ENCODE data around the gene SLC38A5. TPM values are rescaled to one million over a fixed set of nuclear protein-coding genes. Genes with fewer than 3 reads are reported as not detected.

The SLC38A5 gene
- total and polyA plus RNA-seq, 2 of the 13 experiments (the other 11 are each of a cell fraction or from before 2014, with no cell fraction given) = 46.1 to 73.4 TPM

DNA sequence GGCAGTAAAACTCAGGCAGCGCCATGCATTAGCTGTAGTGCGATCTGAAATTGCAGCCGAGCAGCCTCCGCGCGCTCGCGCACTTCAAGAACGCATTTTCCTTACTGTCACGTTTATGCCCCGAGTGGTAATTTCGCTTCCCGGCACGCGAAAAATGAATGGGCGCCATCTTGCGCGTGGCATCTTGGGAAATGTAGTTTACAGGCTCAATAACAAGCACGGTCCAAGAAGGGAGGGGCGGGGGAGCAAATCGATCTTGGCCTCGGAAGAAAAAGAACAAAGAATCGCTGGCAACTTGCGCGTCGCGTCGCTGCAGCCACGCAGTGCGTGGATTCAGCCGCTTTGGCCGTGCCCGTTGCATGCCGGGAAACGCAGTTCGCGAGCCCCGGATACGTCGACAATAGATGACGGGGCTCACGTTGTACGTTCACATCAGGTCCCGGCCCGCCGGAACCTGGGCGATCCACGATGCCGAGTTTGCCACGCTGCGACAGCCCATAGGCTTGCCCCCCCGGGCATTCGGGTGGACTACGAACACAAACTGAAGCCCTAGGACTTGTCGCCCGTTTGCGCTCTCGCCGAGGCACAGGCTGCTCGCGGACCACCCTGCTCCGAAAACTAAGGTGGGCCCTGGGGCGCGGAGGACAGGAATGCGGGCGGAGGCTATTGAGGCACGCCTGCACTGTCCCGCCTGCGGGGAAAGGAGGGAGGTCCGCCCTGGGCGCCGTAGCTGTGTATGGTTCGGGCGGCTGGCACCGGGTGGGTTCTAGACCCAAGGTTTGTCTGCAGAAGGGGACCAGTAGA, 5.9 kb upstream of the SLC38A5 start, which contains the start of gene FTSJ1 (continued):
- no peak for TF ChIP-seq ZNF616 (CRISPR knock-in tag; IDR thresholded peaks at IDR 0.05; ENCODE audit: low read depth)
- TF ChIP-seq SIN3A (IDR thresholded peaks at IDR 0.05; ENCODE audit: borderline replicate concordance, low read depth, low read length) = 0 out of 2 replicates have a peak, but pooled peaks have one; percentile 75
- TF ChIP-seq KDM5B (CRISPR knock-in tag; IDR thresholded peaks at IDR 0.05; ENCODE audit: borderline replicate concordance) = peak; percentile 88; the same call in 1 of the 2 replicates
- TF ChIP-seq CENPT (CRISPR knock-in tag; IDR thresholded peaks at IDR 0.05; ENCODE audit: low read depth) = 0 out of 2 replicates have a peak, but pooled peaks have one; percentile 49
- TF ChIP-seq ETV5 (CRISPR knock-in tag; IDR thresholded peaks at IDR 0.05; ENCODE audit: borderline replicate concordance) = peak; percentile 46; the same call in 1 of the 2 replicates
- TF ChIP-seq, protein P1, sequence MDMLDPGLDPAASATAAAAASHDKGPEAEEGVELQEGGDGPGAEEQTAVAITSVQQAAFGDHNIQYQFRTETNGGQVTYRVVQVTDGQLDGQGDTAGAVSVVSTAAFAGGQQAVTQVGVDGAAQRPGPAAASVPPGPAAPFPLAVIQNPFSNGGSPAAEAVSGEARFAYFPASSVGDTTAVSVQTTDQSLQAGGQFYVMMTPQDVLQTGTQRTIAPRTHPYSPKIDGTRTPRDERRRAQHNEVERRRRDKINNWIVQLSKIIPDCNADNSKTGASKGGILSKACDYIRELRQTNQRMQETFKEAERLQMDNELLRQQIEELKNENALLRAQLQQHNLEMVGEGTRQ (IDR thresholded peaks at IDR 0.05; ENCODE audit: low read depth, low read length) = no peak
- TF ChIP-seq, protein P1 (CRISPR knock-in tag; IDR thresholded peaks at IDR 0.05; ENCODE audit: borderline replicate concordance) = no peak; the same call in 1 of the 2 replicates
- TF ChIP-seq ZNF709 (CRISPR knock-in tag; IDR thresholded peaks at IDR 0.05) = 0 out of 2 replicates have a peak, but pooled peaks have one; percentile 24
- TF ChIP-seq, protein P2, sequence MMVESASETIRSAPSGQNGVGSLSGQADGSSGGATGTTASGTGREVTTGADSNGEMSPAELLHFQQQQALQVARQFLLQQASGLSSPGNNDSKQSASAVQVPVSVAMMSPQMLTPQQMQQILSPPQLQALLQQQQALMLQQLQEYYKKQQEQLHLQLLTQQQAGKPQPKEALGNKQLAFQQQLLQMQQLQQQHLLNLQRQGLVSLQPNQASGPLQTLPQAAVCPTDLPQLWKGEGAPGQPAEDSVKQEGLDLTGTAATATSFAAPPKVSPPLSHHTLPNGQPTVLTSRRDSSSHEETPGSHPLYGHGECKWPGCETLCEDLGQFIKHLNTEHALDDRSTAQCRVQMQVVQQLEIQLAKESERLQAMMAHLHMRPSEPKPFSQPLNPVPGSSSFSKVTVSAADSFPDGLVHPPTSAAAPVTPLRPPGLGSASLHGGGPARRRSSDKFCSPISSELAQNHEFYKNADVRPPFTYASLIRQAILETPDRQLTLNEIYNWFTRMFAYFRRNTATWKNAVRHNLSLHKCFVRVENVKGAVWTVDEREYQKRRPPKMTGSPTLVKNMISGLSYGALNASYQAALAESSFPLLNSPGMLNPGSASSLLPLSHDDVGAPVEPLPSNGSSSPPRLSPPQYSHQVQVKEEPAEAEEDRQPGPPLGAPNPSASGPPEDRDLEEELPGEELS (CRISPR knock-in tag; IDR thresholded peaks at IDR 0.05) = no peak
- no peak for TF ChIP-seq ZNF234 (CRISPR knock-in tag; conservative IDR thresholded peaks at IDR 0.05)
- 0 out of 2 replicates have a peak, but pooled peaks have one; percentile 41 for TF ChIP-seq ZBTB42 (CRISPR knock-in tag; IDR thresholded peaks at IDR 0.05)
- TF ChIP-seq, protein P3, sequence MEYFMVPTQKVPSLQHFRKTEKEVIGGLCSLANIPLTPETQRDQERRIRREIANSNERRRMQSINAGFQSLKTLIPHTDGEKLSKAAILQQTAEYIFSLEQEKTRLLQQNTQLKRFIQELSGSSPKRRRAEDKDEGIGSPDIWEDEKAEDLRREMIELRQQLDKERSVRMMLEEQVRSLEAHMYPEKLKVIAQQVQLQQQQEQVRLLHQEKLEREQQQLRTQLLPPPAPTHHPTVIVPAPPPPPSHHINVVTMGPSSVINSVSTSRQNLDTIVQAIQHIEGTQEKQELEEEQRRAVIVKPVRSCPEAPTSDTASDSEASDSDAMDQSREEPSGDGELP (IDR thresholded peaks at IDR 0.05; ENCODE audit: borderline replicate concordance, low read depth) = no peak
- no peak for TF ChIP-seq ZNF468 (CRISPR knock-in tag; IDR thresholded peaks at IDR 0.05)
- no peak for TF ChIP-seq AGO1 (IDR thresholded peaks at IDR 0.05; ENCODE audit: low read depth, low read length, poor library complexity, severe bottlenecking)
- TF ChIP-seq, protein P4, sequence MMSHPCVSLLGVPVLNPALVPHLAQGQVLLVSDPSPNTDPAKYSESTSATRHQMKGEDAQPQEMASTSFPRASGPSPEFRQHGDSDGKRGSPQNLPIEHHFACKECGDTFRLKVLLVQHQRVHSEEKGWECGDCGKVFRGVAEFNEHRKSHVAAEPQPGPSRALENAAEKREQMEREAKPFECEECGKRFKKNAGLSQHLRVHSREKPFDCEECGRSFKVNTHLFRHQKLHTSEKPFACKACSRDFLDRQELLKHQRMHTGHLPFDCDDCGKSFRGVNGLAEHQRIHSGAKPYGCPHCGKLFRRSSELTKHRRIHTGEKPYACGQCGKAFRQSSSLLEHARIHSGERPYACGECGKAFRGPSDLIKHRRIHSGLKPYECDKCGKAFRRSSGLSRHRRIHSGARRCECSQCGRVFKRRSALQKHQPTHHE (CRISPR knock-in tag; IDR thresholded peaks at IDR 0.05; ENCODE audit: borderline replicate concordance) = 0 out of 2 replicates have a peak, but pooled peaks have one; percentile 43
- TF ChIP-seq, protein P5, sequence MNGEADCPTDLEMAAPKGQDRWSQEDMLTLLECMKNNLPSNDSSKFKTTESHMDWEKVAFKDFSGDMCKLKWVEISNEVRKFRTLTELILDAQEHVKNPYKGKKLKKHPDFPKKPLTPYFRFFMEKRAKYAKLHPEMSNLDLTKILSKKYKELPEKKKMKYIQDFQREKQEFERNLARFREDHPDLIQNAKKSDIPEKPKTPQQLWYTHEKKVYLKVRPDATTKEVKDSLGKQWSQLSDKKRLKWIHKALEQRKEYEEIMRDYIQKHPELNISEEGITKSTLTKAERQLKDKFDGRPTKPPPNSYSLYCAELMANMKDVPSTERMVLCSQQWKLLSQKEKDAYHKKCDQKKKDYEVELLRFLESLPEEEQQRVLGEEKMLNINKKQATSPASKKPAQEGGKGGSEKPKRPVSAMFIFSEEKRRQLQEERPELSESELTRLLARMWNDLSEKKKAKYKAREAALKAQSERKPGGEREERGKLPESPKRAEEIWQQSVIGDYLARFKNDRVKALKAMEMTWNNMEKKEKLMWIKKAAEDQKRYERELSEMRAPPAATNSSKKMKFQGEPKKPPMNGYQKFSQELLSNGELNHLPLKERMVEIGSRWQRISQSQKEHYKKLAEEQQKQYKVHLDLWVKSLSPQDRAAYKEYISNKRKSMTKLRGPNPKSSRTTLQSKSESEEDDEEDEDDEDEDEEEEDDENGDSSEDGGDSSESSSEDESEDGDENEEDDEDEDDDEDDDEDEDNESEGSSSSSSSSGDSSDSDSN (CRISPR knock-in tag; IDR thresholded peaks at IDR 0.05) = peak; percentile 42; the same call in 1 of the 2 replicates
- TF ChIP-seq NRL (CRISPR knock-in tag; IDR thresholded peaks at IDR 0.05; ENCODE audit: borderline replicate concordance) = peak; percentile 45; the same call in 1 of the 2 replicates
- 0 out of 2 replicates have a peak, but pooled peaks have one; percentile 48 for TF ChIP-seq ZNF556 (CRISPR knock-in tag; IDR thresholded peaks at IDR 0.05; ENCODE audit: borderline replicate concordance)
- no peak for TF ChIP-seq ZNF567 (CRISPR knock-in tag; IDR thresholded peaks at IDR 0.05; ENCODE audit: borderline replicate concordance)

Data from HepG2 (cell line).